Activated CD8-positive, alpha-beta T cell treated with anti-CD3 and anti-CD28 coated beads for 36 hours (primary cell): Measurements from ENCODE around the gene DHX36. TPM values are rescaled to one million over a fixed set of nuclear protein-coding genes. Genes with fewer than 3 reads are reported as not detected.

Experiments
- ATAC-seq: fragments of 200-7000 bp; cut with Tn5 transposase; one replicate; pipeline ENCODE4 v1.10.0; 2021; ENCODE audit warnings: mild to moderate bottlenecking, moderate library complexity
- CTCF ChIA-PET: fragments of 350-600 bp; sonication (Branson Sonifier 250); formaldehyde crosslinking; loops from one replicate; lab custom pipeline; 2021; ENCODE audit warnings: antibody characterized with exemption; lab: Charles Lee
- POLR2A ChIA-PET: fragments of 350-600 bp; sonication (Branson Sonifier 250); formaldehyde crosslinking; loops from one replicate; lab custom pipeline; 2021; ENCODE audit warnings: antibody characterized with exemption; lab: Charles Lee
- DNase-seq: peaks from one replicate; pipeline ENCODE4 v3.0.0-alpha.2; 2020
- H3K27ac Mint-ChIP-seq: one replicate; pipeline ENCODE4 v1.8.0; 2021; ENCODE audit warnings: mild to moderate bottlenecking, mixed read lengths
- H3K27me3 Mint-ChIP-seq: one replicate; pipeline ENCODE4 v1.8.0; 2021; ENCODE audit warnings: mixed read lengths
- H3K36me3 Mint-ChIP-seq: one replicate; pipeline ENCODE4 v1.8.0; 2021; ENCODE audit warnings: low read depth, mixed read lengths
- H3K4me1 Mint-ChIP-seq: one replicate; pipeline ENCODE4 v1.8.0; 2021; ENCODE audit warnings: low read depth, mixed read lengths
- H3K4me3 Mint-ChIP-seq: one replicate; pipeline ENCODE4 v1.8.0; 2021; ENCODE audit warnings: mild to moderate bottlenecking, moderate library complexity, mixed read lengths
- H3K9me3 Mint-ChIP-seq: one replicate; pipeline ENCODE4 v1.8.0; 2021; ENCODE audit warnings: mixed read lengths
- CTCF ChIP-seq: fragments of 200-600 bp; IDR thresholded peaks from one replicate; pipeline ENCODE4 v1.8.0; 2022; ENCODE audit warnings: antibody characterized with exemption, mild to moderate bottlenecking
- intact Hi-C: fragments of 100-400 bp; cut with micrococcal nuclease; formaldehyde crosslinking; loops from one replicate; pipeline ENCODE4 v1.10.0; 2022
- total RNA-seq, 2 experiments: library from RNA; stranded (reverse); gene quantifications; one replicate each; pipeline ENCODE4 v1.2.3, GENCODE V29; 2021

The DHX36 gene
- total RNA-seq, 2 experiments from 2014 or later, result 74.2 to 78.3 TPM

DNA sequence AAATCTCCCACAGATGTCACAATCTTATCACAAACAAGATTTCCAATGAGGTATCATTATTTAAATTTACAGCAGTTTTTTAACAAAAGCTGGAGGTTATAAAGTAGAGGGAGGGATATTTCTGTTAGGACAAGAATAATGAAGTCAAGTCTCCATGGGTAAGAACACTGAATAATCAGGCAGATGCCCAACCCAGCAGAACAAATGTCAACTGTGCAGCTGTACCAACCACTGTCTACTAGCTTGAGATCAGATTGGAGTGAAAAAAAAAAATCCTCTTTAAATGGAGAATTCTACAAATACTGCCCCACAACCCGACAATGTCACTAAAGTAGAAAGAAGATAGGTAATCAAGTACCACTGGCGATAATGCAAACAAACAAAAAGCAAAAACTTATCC lies 30.3 kb downstream of the DHX36 start:
- no peaks in the 10 kb centered on the region for H3K9me3 Mint-ChIP-seq
- no peak overlapping the region for H3K27ac Mint-ChIP-seq
- DNase-seq (no peak), ATAC-seq (no peak)
- intact Hi-C loops, result no loop called here
- POLR2A ChIA-PET, result no interaction called here
- no peaks in the 10 kb centered on the region for H3K27me3 Mint-ChIP-seq
- no peak for TF ChIP-seq CTCF
- H3K4me1 Mint-ChIP-seq, result no peaks in the 10 kb centered on the region
- H3K4me3 Mint-ChIP-seq, result no peak overlapping the region
- peaks cover 40% of the 10 kb centered on the region for H3K36me3 Mint-ChIP-seq
- CTCF ChIA-PET, result no interaction called here

DNA sequence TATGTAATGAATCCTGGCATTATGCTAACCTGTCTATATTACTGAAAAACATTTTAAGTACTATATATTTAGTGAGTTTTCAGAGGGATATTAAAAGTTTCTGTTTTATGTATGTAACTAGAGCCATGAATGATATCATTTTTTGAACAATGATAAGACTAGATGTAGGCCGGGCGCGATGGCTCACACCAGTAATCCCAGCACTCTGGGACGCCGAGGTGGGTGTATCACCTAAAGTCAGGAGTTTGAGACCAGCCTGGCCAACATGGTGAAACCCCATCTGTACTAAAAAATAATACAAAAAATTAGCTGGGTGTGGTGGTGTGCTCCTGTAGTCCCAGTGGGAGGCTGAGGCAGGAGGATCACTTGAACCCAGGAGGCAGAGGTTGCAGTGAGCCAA lies 34.1 kb downstream of the DHX36 start:
- Mint-ChIP-seq H3K9me3 (no peaks in the 10 kb centered on the region), H3K36me3 (peaks cover 46% of the 10 kb centered on the region), H3K27me3 (no peaks in the 10 kb centered on the region), H3K4me3 (no peak overlapping the region), H3K4me1 (no peaks in the 10 kb centered on the region), H3K27ac (no peak overlapping the region)
- intact Hi-C loops, result no loop called here
- no peak for ATAC-seq
- ChIA-PET CTCF (no interaction called here), POLR2A (no interaction called here)
- TF ChIP-seq CTCF, result no peak
- DNase-seq, result no peak

DNA sequence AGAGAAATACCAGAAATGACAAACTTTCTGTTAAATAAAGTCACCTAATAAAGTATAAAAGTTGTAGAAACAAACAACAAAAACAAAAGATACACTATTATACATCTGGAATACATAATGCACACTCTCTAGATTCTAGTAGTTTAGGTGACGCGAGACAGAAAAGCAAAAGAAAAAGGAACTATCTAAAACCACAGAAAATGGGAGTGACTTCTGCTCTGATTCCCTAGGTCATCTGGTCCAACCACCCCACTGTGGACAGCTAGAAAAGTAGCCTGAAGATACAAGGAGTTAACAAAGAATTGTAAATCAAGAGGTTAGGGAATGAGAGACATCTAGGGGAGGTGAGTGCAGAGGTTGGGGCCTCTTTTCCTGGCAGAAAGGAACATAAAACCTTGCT lies 39.1 kb downstream of the DHX36 start:
- CTCF ChIA-PET, result interaction anchor here (1.3 to 1.7 kb wide), 2 partner anchors 15 to 32 kb away, joined by 3 to 6 read pairs; no protein-coding TSS in a partner anchor
- DNase-seq (no peak), ATAC-seq (no peak)
- Mint-ChIP-seq H3K4me1 (peaks cover 3% of the 10 kb centered on the region), H3K4me3 (no peak overlapping the region), H3K27ac (no peak overlapping the region), H3K36me3 (peaks cover 54% of the 10 kb centered on the region), H3K27me3 (no peaks in the 10 kb centered on the region), H3K9me3 (no peaks in the 10 kb centered on the region)
- POLR2A ChIA-PET, result no interaction called here
- TF ChIP-seq CTCF, result no peak
- intact Hi-C loops, result no loop called here

DNA sequence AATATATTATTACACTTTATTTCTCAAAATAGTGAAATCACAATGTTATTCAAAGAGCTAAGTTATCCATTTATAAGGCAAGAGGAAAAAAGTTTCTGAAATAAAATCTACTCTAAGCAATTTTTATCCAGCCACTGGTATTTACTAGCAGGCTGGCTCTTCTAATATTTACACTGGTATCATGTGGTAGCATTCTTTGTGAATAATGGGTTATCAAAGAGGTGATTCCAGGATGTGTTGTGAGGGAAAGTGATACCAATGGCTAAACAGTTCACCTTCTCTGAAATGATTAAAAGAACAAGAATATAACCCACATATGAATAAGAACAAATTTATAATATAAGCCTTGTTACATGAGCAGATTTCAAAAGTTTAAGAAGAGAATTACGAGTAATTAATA lies 44.1 kb downstream of the DHX36 start:
- ChIA-PET CTCF (interaction anchor here (1.4 kb wide), 1 partner anchor 16 kb away, joined by 3 read pairs; no protein-coding TSS in a partner anchor), POLR2A (no interaction called here)
- no peak overlapping the region for H3K27ac Mint-ChIP-seq
- peaks cover 3% of the 10 kb centered on the region for H3K4me1 Mint-ChIP-seq
- intact Hi-C loops, result no loop called here
- no peak for TF ChIP-seq CTCF
- no peaks in the 10 kb centered on the region for H3K27me3 Mint-ChIP-seq
- H3K4me3 Mint-ChIP-seq, result no peak overlapping the region
- H3K9me3 Mint-ChIP-seq, result no peaks in the 10 kb centered on the region
- DNase-seq, result no peak
- ATAC-seq, result no peak
- H3K36me3 Mint-ChIP-seq, result peaks cover 51% of the 10 kb centered on the region

- POLR2A ChIA-PET, result no interaction called here
- CTCF ChIA-PET, result no interaction called here
- H3K4me3 Mint-ChIP-seq, result no peak overlapping the region
- no peaks in the 10 kb centered on the region for H3K27me3 Mint-ChIP-seq
- no peak overlapping the region for H3K27ac Mint-ChIP-seq
- TF ChIP-seq CTCF, result no peak
- ATAC-seq (no peak), DNase-seq (no peak)
- no peaks in the 10 kb centered on the region for H3K9me3 Mint-ChIP-seq
- no peaks in the 10 kb centered on the region for H3K4me1 Mint-ChIP-seq
- H3K36me3 Mint-ChIP-seq, result peaks cover 53% of the 10 kb centered on the region
- intact Hi-C loops, result no loop called here
Measured at GRCh38 chr3:154275965-154276364, 48.3 kb downstream of the DHX36 start.
